Left ventricle myocardium inferior (tissue), 1 donor: ENCODE data around the gene NUTM1. TPM values are rescaled to one million over a fixed set of nuclear protein-coding genes. Genes with fewer than 3 reads are reported as not detected.
A peak's percentile ranks its signal among the peaks of the same experiment; 100 is the strongest.

Source experiments
- DNase-seq: peaks from one replicate; pipeline ENCODE4 v3.0.0-alpha.2; 2020
- H3K27ac ChIP-seq: fragments of 200-600 bp; replicated peaks from 2 replicates; pipeline ENCODE4 v1.8.0; 2021
- H3K27me3 ChIP-seq: fragments of 200-600 bp; 2 replicates; pipeline ENCODE4 v1.8.0; 2021; ENCODE audit warnings: low read depth
- H3K36me3 ChIP-seq: fragments of 200-600 bp; 2 replicates; pipeline ENCODE4 v1.8.0; 2021
- H3K4me1 ChIP-seq: fragments of 200-600 bp; 2 replicates; pipeline ENCODE4 v1.8.0; 2021
- H3K4me3 ChIP-seq: fragments of 200-600 bp; 2 replicates; pipeline ENCODE4 v1.8.0; 2021; ENCODE audit warnings: mild to moderate bottlenecking, moderate library complexity
- H3K9me3 ChIP-seq: fragments of 200-600 bp; replicated peaks from 2 replicates; pipeline ENCODE4 v1.8.0; 2021
- CTCF ChIP-seq: fragments of 200-600 bp; IDR thresholded peaks from 2 replicates; pipeline ENCODE4 v1.8.0; 2021; ENCODE audit warnings: antibody characterized with exemption, mild to moderate bottlenecking, borderline replicate concordance
- intact Hi-C: fragments of 100-400 bp; cut with micrococcal nuclease; formaldehyde crosslinking; loops from one replicate; pipeline ENCODE4 v1.11.0; 2022
- total RNA-seq: library from RNA; stranded (reverse); fragmentation: NEBNext Ultra II Directional; extraction: Animal tissue kit (Norgen Biotek cat#: 25700); gene quantifications from one replicate; pipeline ENCODE4 v1.2.1, GENCODE V29; 2021
- donor health status: DM: no; HTN: yes; CAD: no; lungs with severe emphysema.

NUTM1 gene
- total RNA-seq, 1 donor from 2014 or later = not detected

- Histone ChIP-seq H3K36me3 (no peaks in the 10 kb centered on the region), H3K27ac (no peak overlapping the region), H3K27me3 (no peaks in the 10 kb centered on the region), H3K4me3 (no peak overlapping the region), H3K9me3 (no peaks in the 10 kb centered on the region), H3K4me1 (peaks cover 28% of the 10 kb centered on the region)
- intact Hi-C loops = no loop called here
- no peak for DNase-seq
- no peak for TF ChIP-seq CTCF
Observed at GRCh38 chr15:34325368-34325767, 17.7 kb upstream of the NUTM1 start.

- DNase-seq = no peak
- peaks cover 5% of the 10 kb centered on the region for H3K36me3 ChIP-seq
- no peaks in the 10 kb centered on the region for H3K9me3 ChIP-seq
- H3K4me1 ChIP-seq = peaks cover 31% of the 10 kb centered on the region
- intact Hi-C loops = no loop called here
- TF ChIP-seq CTCF = no peak
- H3K27me3 ChIP-seq = no peaks in the 10 kb centered on the region
- H3K4me3 ChIP-seq = no peak overlapping the region
- peak overlapping the region; percentile 37 for H3K27ac ChIP-seq
Observed at GRCh38 chr15:34327906-34328305, 15.2 kb upstream of the NUTM1 start.

GRCh38 chr15:34329006-34329405 lies 14.1 kb upstream of the NUTM1 start:
- Histone ChIP-seq H3K36me3 (peaks cover 5% of the 10 kb centered on the region), H3K9me3 (no peaks in the 10 kb centered on the region), H3K27ac (no peak overlapping the region), H3K4me3 (no peak overlapping the region), H3K27me3 (no peaks in the 10 kb centered on the region), H3K4me1 (peaks cover 41% of the 10 kb centered on the region)
- TF ChIP-seq CTCF = no peak
- intact Hi-C loops = no loop called here
- DNase-seq = no peak

GRCh38 chr15:34330279-34330678 lies 12.8 kb upstream of the NUTM1 start:
- no peaks in the 10 kb centered on the region for H3K27me3 ChIP-seq
- no peak for DNase-seq
- H3K4me3 ChIP-seq = no peak overlapping the region
- peaks cover 51% of the 10 kb centered on the region for H3K4me1 ChIP-seq
- H3K27ac ChIP-seq = no peak overlapping the region
- intact Hi-C loops = no loop called here
- TF ChIP-seq CTCF = no peak
- H3K9me3 ChIP-seq = no peaks in the 10 kb centered on the region
- H3K36me3 ChIP-seq = peaks cover 5% of the 10 kb centered on the region

GRCh38 chr15:34331809-34332208 lies 11.3 kb upstream of the NUTM1 start:
- Histone ChIP-seq H3K27ac (no peak overlapping the region), H3K4me3 (no peak overlapping the region), H3K27me3 (no peaks in the 10 kb centered on the region), H3K36me3 (peaks cover 5% of the 10 kb centered on the region), H3K4me1 (peaks cover 56% of the 10 kb centered on the region), H3K9me3 (no peaks in the 10 kb centered on the region)
- no peak for TF ChIP-seq CTCF
- DNase-seq = no peak
- intact Hi-C loops = no loop called here

GRCh38 chr15:34332553-34333120 lies 10.5 kb upstream of the NUTM1 start:
- no peaks in the 10 kb centered on the region for H3K9me3 ChIP-seq
- no peak for TF ChIP-seq CTCF
- peaks cover 5% of the 10 kb centered on the region for H3K36me3 ChIP-seq
- intact Hi-C loops = no loop called here
- peaks cover 62% of the 10 kb centered on the region for H3K4me1 ChIP-seq
- H3K4me3 ChIP-seq = no peak overlapping the region
- H3K27me3 ChIP-seq = no peaks in the 10 kb centered on the region
- H3K27ac ChIP-seq = no peak overlapping the region
- no peak for DNase-seq
